ENCODE results near the gene PRKRIP1. TPM values are rescaled to one million over a fixed set of nuclear protein-coding genes. Genes with fewer than 3 reads are reported as not detected.

The PRKRIP1 gene
- total RNA-seq, 1 experiment from 2014 or later: 35.2 TPM

DNA sequence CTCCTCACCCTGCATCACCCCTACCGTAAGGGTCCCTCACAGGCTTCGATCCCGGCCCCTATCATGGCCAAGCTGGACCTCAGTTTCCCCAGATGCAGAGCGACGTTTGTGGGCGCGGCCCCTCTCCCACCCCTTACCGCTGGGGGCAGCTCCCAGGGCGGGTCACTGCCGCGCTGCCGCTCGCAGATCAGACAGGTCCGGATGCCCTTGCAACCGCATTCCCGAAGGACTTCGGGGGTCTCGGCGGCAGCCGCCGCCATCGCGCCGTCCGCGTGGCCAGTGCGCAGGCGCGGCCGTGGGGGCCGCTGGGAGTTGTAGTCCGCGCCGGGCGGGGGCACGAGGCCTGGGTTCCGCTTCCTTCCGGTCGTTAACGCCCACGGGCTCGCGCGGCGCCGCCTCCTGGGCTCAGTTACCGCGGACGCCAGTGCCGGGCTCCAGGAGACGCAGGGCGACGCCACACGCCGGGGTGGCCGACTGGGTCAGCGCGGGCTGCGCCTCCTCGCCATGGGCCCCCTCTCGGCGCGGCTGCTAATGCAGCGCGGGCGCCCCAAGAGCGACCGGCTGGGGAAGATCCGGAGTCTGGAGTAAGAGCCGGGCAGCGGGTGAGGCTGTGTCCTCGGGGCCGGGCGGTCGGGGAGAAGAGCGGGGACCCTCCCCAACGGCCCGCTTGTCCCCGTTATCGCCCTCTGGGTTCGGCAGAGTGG lies 68.6 kb downstream of the PRKRIP1 start, which contains the start of the genes ALKBH4 and LRWD1:
Gene ALKBH4, minus strand, starts transcription at position 287 of the 704 bp plus-strand sequence. Its CDS starts 27 bp downstream, at position 260.
Gene LRWD1, plus strand, starts transcription at position 408 of the 704 bp plus-strand sequence. Its CDS starts 97 bp downstream, at position 505.
- BruUV-seq (replicated peaks): no TSS peak
- Histone ChIP-seq H3K27me3 (replicated peaks; ENCODE audit: control insufficient read depth, insufficient read depth, low read length) (no peaks in the 10 kb centered on the region), H3K9me3 (no peaks in the 10 kb centered on the region), H3K4me1 (peaks cover 5% of the 10 kb centered on the region; the same call in 1 of the 2 replicates), H3K36me3 (ENCODE audit: control insufficient read depth, insufficient read depth, low read length) (no peaks in the 10 kb centered on the region; the same call in none of the 2 replicates), H3K4me3 (ENCODE audit: low read depth, low read length) (peak within 1 kb of the TSS; percentile 67)
- H3K36me3 Mint-ChIP-seq (ENCODE audit: insufficient read depth, unreplicated experiment): peaks cover 29% of the 10 kb centered on the region
- H3K27me3 Mint-ChIP-seq (ENCODE audit: insufficient read depth, unreplicated experiment): no peaks in the 10 kb centered on the region
- peak within 1 kb of the TSS; percentile 87 for H3K4me3 Mint-ChIP-seq (ENCODE audit: unreplicated experiment)
- ChIA-PET POLR2A (interaction anchor here (1.0 kb wide), 1 partner anchor 69 kb away, joined by 5 read pairs; the partner anchor contains the start of gene PRKRIP1), CTCF (interaction anchor here (0.6 to 1.1 kb wide), 2 partner anchors 14 to 60 kb away, joined by 3 to 7 read pairs (median 3); no protein-coding TSS in a partner anchor)
- peak; percentile 92 to 95 for DNase-seq
- H3K4me1 Mint-ChIP-seq (ENCODE audit: low read depth, unreplicated experiment): peaks cover 8% of the 10 kb centered on the region
- peak within 1 kb of the TSS; percentile 71 for H3K27ac Mint-ChIP-seq (ENCODE audit: unreplicated experiment)
- H3K9me3 Mint-ChIP-seq (ENCODE audit: unreplicated experiment): no peaks in the 10 kb centered on the region
- TF ChIP-seq CTCF (IDR thresholded peaks at IDR 0.05; ENCODE audit: insufficient read depth in 1 of 2, low read depth in 1 of 2, low read length in 1 of 2, severe bottlenecking in 1 of 2, unreplicated experiment in 1 of 2): peak in 1 of 2 experiments; percentile 10
- intact Hi-C loops (cut with micrococcal nuclease; ENCODE audit: unreplicated experiment): no loop called here

GRCh38 chr7:102466097-102466496 lies 69.9 kb downstream of the PRKRIP1 start:
- POLR2A ChIA-PET: no interaction called here
- no peaks in the 10 kb centered on the region for H3K9me3 ChIP-seq
- intact Hi-C loops (cut with micrococcal nuclease; ENCODE audit: unreplicated experiment): no loop called here

More at GRCh38 chr7:102466097-102466496, 69.9 kb downstream of the PRKRIP1 start:
- no peaks in the 10 kb centered on the region for H3K9me3 Mint-ChIP-seq (ENCODE audit: unreplicated experiment)
- TF ChIP-seq CTCF (IDR thresholded peaks at IDR 0.05; ENCODE audit: insufficient read depth in 1 of 2, low read depth in 1 of 2, low read length in 1 of 2, severe bottlenecking in 1 of 2, unreplicated experiment in 1 of 2): no peak
- peaks cover 5% of the 10 kb centered on the region; the same call in 1 of the 2 replicates for H3K4me1 ChIP-seq
- H3K27ac Mint-ChIP-seq (ENCODE audit: unreplicated experiment): no peak overlapping the region
- CTCF ChIA-PET: interaction anchor here (0.7 to 1.0 kb wide), 2 partner anchors 8 to 61 kb away, joined by 4 to 7 read pairs; no protein-coding TSS in a partner anchor
- H3K4me3 ChIP-seq (ENCODE audit: low read depth, low read length): no peak overlapping the region
- peak overlapping the region; percentile 87 for H3K4me3 Mint-ChIP-seq (ENCODE audit: unreplicated experiment)
- H3K36me3 ChIP-seq (ENCODE audit: control insufficient read depth, insufficient read depth, low read length): no peaks in the 10 kb centered on the region; the same call in 1 of the 2 replicates
- BruUV-seq (replicated peaks): TSS peak; percentile 28
- peaks cover 31% of the 10 kb centered on the region for H3K36me3 Mint-ChIP-seq (ENCODE audit: insufficient read depth, unreplicated experiment)
- H3K4me1 Mint-ChIP-seq (ENCODE audit: low read depth, unreplicated experiment): peaks cover 8% of the 10 kb centered on the region
- no peaks in the 10 kb centered on the region for H3K27me3 ChIP-seq (replicated peaks; ENCODE audit: control insufficient read depth, insufficient read depth, low read length)
- no peak for DNase-seq
- no peaks in the 10 kb centered on the region for H3K27me3 Mint-ChIP-seq (ENCODE audit: insufficient read depth, unreplicated experiment)
